ENCODE measurements around the gene DCAF6.

Gene DCAF6

DNA sequence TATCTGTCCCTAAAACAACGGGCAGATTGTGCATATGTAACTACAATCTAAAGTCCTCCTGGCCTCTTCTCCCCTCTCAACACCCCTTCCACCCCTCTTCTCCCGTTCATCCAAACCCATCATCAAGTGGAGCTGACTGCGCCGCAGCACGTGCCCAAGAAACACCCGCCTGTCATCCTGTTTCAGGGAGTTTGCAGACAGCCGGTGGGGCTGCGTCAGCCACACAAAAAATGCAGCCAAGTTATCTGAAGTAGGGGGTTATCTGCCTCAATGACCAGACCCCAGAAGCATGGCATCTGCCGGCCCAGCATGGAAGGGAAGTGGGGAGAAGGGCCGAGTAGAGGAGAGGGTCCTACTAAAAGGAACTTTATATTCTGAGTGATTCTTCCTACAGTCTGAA lies 151.2 kb downstream of the DCAF6 start:
- TF ChIP-seq POLR2AphosphoS5 (IDR thresholded peaks at IDR 0.05; ENCODE audit: low read depth, low read length) (no peak), SIN3A (IDR thresholded peaks at IDR 0.05; ENCODE audit: borderline replicate concordance, insufficient read depth, low read length) (no peak), TAF1 (IDR thresholded peaks at IDR 0.05; ENCODE audit: borderline replicate concordance, insufficient read depth, low read length) (no peak), FOXP2 (optimal IDR thresholded peaks at IDR 0.05; ENCODE audit: borderline replicate concordance, extremely low read depth, extremely low read length, insufficient read depth) (no peak)
- TF ChIP-seq, protein P1, sequence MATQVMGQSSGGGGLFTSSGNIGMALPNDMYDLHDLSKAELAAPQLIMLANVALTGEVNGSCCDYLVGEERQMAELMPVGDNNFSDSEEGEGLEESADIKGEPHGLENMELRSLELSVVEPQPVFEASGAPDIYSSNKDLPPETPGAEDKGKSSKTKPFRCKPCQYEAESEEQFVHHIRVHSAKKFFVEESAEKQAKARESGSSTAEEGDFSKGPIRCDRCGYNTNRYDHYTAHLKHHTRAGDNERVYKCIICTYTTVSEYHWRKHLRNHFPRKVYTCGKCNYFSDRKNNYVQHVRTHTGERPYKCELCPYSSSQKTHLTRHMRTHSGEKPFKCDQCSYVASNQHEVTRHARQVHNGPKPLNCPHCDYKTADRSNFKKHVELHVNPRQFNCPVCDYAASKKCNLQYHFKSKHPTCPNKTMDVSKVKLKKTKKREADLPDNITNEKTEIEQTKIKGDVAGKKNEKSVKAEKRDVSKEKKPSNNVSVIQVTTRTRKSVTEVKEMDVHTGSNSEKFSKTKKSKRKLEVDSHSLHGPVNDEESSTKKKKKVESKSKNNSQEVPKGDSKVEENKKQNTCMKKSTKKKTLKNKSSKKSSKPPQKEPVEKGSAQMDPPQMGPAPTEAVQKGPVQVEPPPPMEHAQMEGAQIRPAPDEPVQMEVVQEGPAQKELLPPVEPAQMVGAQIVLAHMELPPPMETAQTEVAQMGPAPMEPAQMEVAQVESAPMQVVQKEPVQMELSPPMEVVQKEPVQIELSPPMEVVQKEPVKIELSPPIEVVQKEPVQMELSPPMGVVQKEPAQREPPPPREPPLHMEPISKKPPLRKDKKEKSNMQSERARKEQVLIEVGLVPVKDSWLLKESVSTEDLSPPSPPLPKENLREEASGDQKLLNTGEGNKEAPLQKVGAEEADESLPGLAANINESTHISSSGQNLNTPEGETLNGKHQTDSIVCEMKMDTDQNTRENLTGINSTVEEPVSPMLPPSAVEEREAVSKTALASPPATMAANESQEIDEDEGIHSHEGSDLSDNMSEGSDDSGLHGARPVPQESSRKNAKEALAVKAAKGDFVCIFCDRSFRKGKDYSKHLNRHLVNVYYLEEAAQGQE (IDR thresholded peaks at IDR 0.05; ENCODE audit: insufficient read depth in 1 of 2, low read depth in 2 of 2, low read length in 2 of 2), result no peak

DNA sequence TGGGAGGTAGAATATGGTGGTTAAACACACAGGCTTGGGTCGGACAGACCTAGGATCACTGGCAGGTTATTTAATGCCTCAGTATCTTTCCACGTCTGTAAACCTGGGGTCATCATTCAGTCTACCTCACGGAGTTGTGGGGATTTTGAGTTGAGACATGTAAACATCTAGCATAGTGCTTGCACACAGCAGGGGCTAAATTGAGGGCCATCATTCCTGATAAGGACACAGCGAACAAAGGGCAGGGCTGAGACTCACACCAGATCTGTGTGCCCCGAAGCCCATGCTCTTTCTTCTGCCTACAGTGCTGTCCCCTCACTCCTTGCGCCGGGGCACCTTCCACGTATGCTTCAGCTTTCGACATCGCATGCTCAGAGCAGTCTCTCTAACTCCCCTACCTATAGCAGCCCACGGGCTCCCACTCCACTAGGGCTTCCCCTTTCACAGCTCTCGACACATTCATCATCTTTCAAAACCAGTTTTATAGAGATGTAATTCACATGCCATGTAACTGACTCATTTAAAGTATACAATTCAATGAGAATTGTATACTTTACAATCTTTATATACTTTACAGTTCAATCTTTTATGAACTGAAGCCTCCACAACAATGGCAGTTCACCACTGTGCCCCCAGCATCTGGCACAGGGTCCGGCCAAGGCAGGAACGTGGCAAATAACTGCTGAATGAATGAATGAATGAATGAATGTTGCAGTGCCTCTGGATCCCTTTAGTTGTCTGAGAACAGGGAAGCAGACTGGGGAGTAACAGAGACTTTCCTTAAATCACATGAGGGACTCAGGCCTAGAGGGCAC lies 152.2 kb downstream of the DCAF6 start:
- TF ChIP-seq POLR2AphosphoS5 (IDR thresholded peaks at IDR 0.05; ENCODE audit: low read depth, low read length) (no peak), TAF1 (IDR thresholded peaks at IDR 0.05; ENCODE audit: borderline replicate concordance, insufficient read depth, low read length) (no peak), FOXP2 (optimal IDR thresholded peaks at IDR 0.05; ENCODE audit: borderline replicate concordance, extremely low read depth, extremely low read length, insufficient read depth) (no peak), SIN3A (IDR thresholded peaks at IDR 0.05; ENCODE audit: borderline replicate concordance, insufficient read depth, low read length) (no peak)
- TF ChIP-seq, protein P1 (IDR thresholded peaks at IDR 0.05; ENCODE audit: insufficient read depth in 1 of 2, low read depth in 2 of 2, low read length in 2 of 2), result no peak

DNA sequence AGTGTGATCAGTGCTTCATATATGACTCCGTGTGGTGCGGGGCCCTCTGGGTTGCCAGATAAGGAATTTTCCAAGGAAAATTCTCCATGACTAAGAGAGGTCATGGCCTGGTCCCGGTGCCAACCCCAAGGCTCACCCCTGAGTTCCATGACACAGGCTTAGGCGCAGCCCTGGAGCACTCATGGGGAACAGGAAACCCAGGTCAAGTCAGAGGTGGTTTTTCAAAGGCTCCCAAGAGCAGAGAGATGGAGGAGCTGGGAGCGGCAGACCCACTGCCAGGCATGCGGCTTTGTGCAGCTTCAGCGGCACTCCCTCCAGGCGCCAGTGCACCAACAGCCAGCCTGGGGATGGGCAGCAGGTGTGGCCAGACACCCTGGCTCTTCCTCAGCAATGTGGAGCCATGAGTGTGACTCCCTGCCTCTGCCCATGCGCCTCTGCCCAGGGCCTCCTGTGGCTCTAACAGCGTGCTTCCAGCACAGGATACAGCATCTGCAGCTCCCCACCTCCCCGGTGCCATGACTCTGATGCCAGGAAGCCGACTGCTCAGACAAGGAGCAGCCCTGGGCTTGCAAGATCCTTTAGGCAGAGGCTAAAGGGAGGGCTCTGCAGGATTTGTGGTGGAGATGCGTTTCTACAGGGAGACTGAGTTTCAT lies 153.0 kb downstream of the DCAF6 start:
- no peak for TF ChIP-seq TAF1 (IDR thresholded peaks at IDR 0.05; ENCODE audit: borderline replicate concordance, insufficient read depth, low read length)
- TF ChIP-seq FOXP2 (optimal IDR thresholded peaks at IDR 0.05; ENCODE audit: borderline replicate concordance, extremely low read depth, extremely low read length, insufficient read depth), result no peak
- TF ChIP-seq, protein P1 (IDR thresholded peaks at IDR 0.05; ENCODE audit: insufficient read depth in 1 of 2, low read depth in 2 of 2, low read length in 2 of 2), result no peak
- no peak for TF ChIP-seq SIN3A (IDR thresholded peaks at IDR 0.05; ENCODE audit: borderline replicate concordance, insufficient read depth, low read length)
- no peak for TF ChIP-seq POLR2AphosphoS5 (IDR thresholded peaks at IDR 0.05; ENCODE audit: low read depth, low read length)

DNA sequence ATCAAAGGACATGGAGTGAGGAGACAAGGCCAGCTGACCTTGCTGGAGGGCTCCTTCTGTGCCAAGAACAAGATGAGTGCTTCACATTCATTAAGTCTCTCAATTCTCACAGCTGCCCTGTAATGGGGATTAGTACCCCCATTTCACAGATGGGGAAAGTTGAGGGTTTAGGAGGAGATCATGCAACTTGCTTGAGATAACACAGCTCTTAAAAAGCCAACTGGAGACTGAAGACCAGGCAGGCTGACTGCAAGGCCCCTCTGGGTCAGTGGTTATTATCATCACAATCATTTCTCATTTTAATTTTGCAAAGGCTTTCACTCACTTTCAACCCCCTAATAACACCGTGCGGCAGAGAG lies 153.5 kb downstream of the DCAF6 start:
- TF ChIP-seq, protein P1 (IDR thresholded peaks at IDR 0.05; ENCODE audit: insufficient read depth in 1 of 2, low read depth in 2 of 2, low read length in 2 of 2), result no peak
- TF ChIP-seq POLR2AphosphoS5 (IDR thresholded peaks at IDR 0.05; ENCODE audit: low read depth, low read length) (no peak), SIN3A (IDR thresholded peaks at IDR 0.05; ENCODE audit: borderline replicate concordance, insufficient read depth, low read length) (no peak), TAF1 (IDR thresholded peaks at IDR 0.05; ENCODE audit: borderline replicate concordance, insufficient read depth, low read length) (no peak), FOXP2 (optimal IDR thresholded peaks at IDR 0.05; ENCODE audit: borderline replicate concordance, extremely low read depth, extremely low read length, insufficient read depth) (no peak)

Measured in PFSK-1 (cell line).